Measurements from ENCODE around the gene MICAL2.

Gene MICAL2

GRCh38 chr11:12298610-12299009 lies 188.2 kb downstream of the MICAL2 start:
- DNase-seq: no peak
- no peaks in the 10 kb centered on the region for H3K27me3 ChIP-seq (ENCODE audit: insufficient read depth, low read depth, severe bottlenecking)
- no peaks in the 10 kb centered on the region for H3K9me3 ChIP-seq (ENCODE audit: severe bottlenecking)
- TF ChIP-seq CTCF (IDR thresholded peaks at IDR 0.05; ENCODE audit: low read depth, low read length): no peak
- H3K36me3 ChIP-seq: no peaks in the 10 kb centered on the region
- H3K27ac ChIP-seq: no peak overlapping the region
- no peak overlapping the region for H3K4me3 ChIP-seq (ENCODE audit: low read depth, low read length)

- Histone ChIP-seq H3K36me3 (no peaks in the 10 kb centered on the region), H3K27ac (no peak overlapping the region), H3K9me3 (ENCODE audit: severe bottlenecking) (no peaks in the 10 kb centered on the region), H3K4me3 (ENCODE audit: low read depth, low read length) (no peak overlapping the region), H3K27me3 (ENCODE audit: insufficient read depth, low read depth, severe bottlenecking) (no peaks in the 10 kb centered on the region)
- TF ChIP-seq CTCF (IDR thresholded peaks at IDR 0.05; ENCODE audit: low read depth, low read length): no peak
- no peak for DNase-seq
Observed at GRCh38 chr11:12301379-12301778, 191.0 kb downstream of the MICAL2 start.

- no peak overlapping the region for H3K27ac ChIP-seq
- DNase-seq: no peak
- H3K36me3 ChIP-seq: no peaks in the 10 kb centered on the region
- H3K4me3 ChIP-seq (ENCODE audit: low read depth, low read length): no peak overlapping the region
- no peak for TF ChIP-seq CTCF (IDR thresholded peaks at IDR 0.05; ENCODE audit: low read depth, low read length)
- H3K27me3 ChIP-seq (ENCODE audit: insufficient read depth, low read depth, severe bottlenecking): no peaks in the 10 kb centered on the region
- H3K9me3 ChIP-seq (ENCODE audit: severe bottlenecking): no peaks in the 10 kb centered on the region
Observed at GRCh38 chr11:12303421-12304149, 193.2 kb downstream of the MICAL2 start.

- no peak for TF ChIP-seq CTCF (IDR thresholded peaks at IDR 0.05; ENCODE audit: low read depth, low read length)
- no peak overlapping the region for H3K4me3 ChIP-seq (ENCODE audit: low read depth, low read length)
- no peak for DNase-seq
- no peak overlapping the region for H3K27ac ChIP-seq
- no peaks in the 10 kb centered on the region for H3K27me3 ChIP-seq (ENCODE audit: insufficient read depth, low read depth, severe bottlenecking)
- no peaks in the 10 kb centered on the region for H3K36me3 ChIP-seq
- H3K9me3 ChIP-seq (ENCODE audit: severe bottlenecking): peaks cover 4% of the 10 kb centered on the region
Observed at GRCh38 chr11:12306830-12307229, 196.4 kb downstream of the MICAL2 start.

- Histone ChIP-seq H3K9me3 (ENCODE audit: severe bottlenecking) (peaks cover 19% of the 10 kb centered on the region), H3K4me3 (ENCODE audit: low read depth, low read length) (no peak overlapping the region), H3K36me3 (no peaks in the 10 kb centered on the region), H3K27ac (no peak overlapping the region), H3K27me3 (ENCODE audit: insufficient read depth, low read depth, severe bottlenecking) (no peaks in the 10 kb centered on the region)
- DNase-seq: no peak
- TF ChIP-seq CTCF (IDR thresholded peaks at IDR 0.05; ENCODE audit: low read depth, low read length): no peak
Observed at GRCh38 chr11:12312132-12312531, 201.7 kb downstream of the MICAL2 start.

Measured in WERI-Rb-1 (cell line).